C4-2B (cell line): ENCODE results near the gene CSPG4.
A peak's percentile ranks its signal among the peaks of the same experiment; 100 is the strongest.
"Not testable (repeated sequence)": the region's sequence is repeated elsewhere in the genome, so short reads cannot be mapped to it uniquely, and the experiment has no call there.

ENCODE experiments used
- H3K27ac ChIP-seq: fragments of 450-650 bp; 2 replicates; pipeline ENCODE4 v1.5.1; 2017
- ZFX ChIP-seq: fragments of 450-650 bp; IDR thresholded peaks from 2 replicates; pipeline ENCODE4 v1.6.1; 2017
- TF ChIP-seq, protein P1 (sequence below): fragments of 450-650 bp; conservative IDR thresholded peaks from 2 replicates; pipeline ENCODE4 v1.5.1; 2017; ENCODE audit warnings: mild to moderate bottlenecking

Gene CSPG4

DNA sequence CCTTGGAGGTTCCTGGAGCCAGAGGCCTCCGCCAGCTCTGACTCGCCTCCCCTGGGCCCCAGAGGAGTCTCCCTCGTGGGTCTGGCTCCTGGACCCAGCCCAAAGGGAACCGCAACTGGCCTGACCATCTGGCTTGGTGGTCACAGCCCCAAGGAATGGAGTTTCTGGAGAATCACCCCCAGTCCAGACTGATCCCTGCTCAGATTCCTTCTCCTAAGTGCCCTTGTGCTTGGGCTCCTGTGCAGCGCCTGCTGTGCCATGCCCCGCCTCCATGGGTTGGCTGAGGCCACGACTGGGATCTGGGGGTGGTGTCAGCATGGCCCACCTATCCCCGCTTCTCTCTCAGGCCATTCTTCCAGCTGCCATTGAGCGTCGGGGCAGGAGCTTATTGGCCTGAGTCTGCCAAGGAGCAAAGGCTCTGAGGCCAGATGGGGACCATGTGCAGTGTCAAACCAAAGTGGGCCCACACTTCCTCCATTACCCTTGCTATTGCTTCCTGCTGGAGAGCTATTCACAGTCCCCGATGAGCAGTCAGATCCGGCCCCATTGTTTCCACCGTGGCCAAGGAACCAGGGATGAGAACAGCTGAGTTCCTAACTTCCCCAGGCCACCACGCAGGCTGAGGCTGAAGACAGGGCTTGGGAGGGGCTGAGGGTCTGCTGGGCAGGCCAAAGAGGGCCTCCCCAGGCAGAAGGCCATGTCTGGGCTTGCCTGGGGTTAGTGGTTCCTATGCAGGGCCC is 19.0 kb downstream of the CSPG4 start:
- TF ChIP-seq ZFX: no peak
- TF ChIP-seq, protein P1, sequence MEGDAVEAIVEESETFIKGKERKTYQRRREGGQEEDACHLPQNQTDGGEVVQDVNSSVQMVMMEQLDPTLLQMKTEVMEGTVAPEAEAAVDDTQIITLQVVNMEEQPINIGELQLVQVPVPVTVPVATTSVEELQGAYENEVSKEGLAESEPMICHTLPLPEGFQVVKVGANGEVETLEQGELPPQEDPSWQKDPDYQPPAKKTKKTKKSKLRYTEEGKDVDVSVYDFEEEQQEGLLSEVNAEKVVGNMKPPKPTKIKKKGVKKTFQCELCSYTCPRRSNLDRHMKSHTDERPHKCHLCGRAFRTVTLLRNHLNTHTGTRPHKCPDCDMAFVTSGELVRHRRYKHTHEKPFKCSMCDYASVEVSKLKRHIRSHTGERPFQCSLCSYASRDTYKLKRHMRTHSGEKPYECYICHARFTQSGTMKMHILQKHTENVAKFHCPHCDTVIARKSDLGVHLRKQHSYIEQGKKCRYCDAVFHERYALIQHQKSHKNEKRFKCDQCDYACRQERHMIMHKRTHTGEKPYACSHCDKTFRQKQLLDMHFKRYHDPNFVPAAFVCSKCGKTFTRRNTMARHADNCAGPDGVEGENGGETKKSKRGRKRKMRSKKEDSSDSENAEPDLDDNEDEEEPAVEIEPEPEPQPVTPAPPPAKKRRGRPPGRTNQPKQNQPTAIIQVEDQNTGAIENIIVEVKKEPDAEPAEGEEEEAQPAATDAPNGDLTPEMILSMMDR: no peak
- no peak overlapping the region for H3K27ac ChIP-seq

DNA sequence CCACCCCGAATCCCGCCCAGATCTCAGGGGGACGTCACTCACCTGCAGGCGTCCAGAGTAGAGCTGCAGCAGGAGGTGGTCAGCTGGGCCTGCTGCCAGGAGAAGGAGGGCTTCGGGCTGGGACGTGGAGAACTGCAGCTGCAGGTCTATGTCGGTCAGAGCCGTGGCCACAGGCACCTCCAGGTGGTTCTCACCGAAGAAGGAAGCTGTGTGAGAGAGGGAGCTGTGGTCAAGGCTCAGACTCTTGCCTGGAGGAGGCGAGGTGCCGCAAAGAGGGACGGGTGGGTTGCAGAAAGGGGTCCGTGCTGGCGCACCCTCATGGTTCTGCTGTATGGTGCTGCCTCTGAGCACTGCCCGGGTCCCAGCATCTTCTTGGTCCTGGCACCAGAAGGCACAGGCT is 19.6 kb downstream of the CSPG4 start:
- H3K27ac ChIP-seq: not testable (repeated sequence)

DNA sequence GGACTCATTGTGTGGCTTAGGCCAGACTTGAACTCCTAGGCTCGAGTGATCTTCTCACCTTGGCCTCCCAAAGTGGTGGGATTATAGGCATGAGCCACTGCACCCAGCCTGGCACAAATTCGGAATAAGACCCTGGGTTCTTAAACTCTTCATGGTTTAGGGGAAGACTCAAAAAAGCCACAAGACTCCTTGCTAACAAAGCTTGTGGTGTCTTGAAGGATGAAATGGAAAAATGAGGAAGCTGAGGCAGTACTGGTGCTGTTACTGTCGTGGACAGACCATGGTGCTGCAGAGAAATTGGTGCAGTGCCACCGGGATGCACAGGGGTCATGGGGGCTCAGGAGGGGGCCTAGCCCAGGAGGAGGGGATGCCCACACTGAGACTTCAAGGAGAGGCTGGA is 20.3 kb downstream of the CSPG4 start:
- not testable (repeated sequence) for H3K27ac ChIP-seq

DNA sequence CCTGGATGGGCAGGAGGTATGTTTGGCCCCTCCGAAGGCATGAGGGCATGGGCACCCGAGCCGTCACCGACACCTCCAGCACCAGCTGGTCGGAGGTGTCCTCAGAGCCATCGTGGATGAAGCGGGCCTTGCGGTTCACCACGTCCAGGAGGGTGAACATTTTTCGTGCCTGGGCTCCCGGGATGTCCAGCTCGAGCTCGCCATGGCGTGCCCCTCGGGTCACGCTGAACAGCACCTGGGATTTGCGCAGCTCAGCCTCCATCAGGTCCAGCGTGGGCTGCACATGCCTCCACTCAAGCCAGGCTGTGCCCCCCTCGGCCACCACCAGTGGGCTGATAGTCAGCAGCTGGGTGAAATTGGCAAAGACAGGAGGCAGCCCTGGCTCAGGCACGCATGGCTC is 23.2 kb downstream of the CSPG4 start:
- not testable (repeated sequence) for H3K27ac ChIP-seq

DNA sequence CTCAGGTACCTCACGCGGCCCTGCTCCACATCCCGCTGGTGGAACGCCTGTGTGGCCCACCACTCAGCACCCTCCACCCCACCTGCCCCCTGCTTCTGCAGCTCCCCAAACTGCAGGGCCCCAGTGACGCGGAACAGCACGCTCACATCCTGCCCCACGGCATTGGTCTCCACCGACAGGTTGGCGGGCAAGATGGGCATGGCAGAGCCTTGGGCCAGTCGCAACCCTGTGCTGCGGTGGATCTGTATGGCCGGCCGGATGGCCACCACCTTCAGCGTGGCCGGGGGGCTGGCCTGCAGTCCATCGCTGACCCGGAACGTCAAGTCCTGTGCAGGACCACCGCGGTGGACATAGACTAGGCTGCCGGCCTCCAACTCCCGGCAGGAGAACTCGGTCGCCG is 23.8 kb downstream of the CSPG4 start:
- TF ChIP-seq ZFX: no peak
- TF ChIP-seq, protein P1: no peak

DNA sequence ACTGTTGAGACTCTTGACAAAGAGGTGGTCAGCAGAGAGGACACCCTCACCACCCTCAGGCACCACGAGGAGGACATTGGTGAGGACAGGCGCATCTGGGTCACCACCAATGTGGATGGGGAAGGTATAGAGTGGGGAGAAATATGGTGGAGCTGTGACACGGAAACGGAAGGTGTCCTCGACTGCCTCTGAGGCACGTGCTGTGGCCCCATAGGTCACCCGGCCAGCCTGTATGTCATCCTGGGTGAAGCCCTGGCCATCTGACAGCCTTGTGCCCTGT is 24.4 kb downstream of the CSPG4 start:
- H3K27ac ChIP-seq: no peak overlapping the region
- TF ChIP-seq, protein P1: no peak
- TF ChIP-seq ZFX: no peak

More for the DNA sequence above, 23.8 kb downstream of the CSPG4 start:
- H3K27ac ChIP-seq: no peak overlapping the region

DNA sequence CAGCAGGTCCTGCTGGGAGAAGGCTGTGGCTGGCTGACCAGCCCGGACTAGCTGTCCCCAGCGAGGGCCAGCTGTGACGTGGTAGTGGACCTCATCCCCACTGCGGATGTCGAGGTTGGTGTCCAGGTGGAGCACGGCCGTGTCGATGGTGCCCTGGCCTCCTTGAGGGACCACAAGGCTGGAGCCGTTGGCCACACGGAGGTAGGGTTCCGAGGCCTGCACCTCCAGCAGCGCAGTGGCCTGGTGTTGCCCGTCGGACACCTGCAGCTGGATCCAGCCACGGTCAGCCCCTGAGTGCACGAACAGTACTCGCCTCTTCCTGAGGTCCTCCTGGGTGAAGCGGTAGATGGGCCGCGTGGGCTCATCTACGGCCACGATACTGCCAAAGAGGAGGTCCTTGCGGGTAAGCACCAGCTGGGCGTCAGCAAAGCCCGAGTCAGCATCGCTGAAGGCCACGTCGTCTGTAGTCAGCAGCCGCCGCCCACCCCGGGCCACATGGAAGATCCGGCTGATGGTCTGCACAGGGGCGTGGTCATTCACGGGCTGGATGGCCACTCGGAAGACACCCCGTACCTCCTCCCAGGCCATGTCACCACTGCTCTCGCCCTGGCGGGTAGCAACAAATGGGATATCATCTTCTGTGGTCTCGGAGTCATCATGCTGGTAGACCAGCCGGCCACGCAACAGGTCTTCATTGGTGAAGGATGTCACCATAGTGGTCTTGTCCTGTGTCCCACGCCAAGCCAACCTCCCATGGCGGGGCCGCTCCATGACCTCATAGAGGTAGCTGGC is 25.0 kb downstream of the CSPG4 start:
- TF ChIP-seq ZFX: no peak
- no peak overlapping the region for H3K27ac ChIP-seq

DNA sequence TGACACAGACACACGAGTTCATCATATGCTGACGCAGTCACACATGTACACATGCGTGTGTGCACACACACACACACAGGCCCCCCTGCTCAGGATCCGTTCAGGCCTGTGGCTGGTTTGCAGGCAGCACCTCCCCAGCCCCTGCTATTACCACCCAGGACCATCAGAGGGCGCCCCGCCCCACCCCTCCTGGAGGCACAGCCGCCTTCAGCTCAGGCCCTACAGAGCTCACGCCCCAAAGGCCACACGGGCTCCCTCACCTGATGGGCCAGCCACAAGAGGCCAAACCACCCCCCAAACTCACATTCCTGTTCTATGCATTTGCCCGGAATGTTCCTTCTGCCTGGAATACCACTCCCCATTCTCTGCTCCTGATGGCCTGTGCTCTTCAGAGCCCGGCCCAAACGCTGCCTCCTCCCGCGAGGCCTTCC is 26.4 kb downstream of the CSPG4 start:
- not testable (repeated sequence) for H3K27ac ChIP-seq
- TF ChIP-seq, protein P1: peak; percentile 77

DNA sequence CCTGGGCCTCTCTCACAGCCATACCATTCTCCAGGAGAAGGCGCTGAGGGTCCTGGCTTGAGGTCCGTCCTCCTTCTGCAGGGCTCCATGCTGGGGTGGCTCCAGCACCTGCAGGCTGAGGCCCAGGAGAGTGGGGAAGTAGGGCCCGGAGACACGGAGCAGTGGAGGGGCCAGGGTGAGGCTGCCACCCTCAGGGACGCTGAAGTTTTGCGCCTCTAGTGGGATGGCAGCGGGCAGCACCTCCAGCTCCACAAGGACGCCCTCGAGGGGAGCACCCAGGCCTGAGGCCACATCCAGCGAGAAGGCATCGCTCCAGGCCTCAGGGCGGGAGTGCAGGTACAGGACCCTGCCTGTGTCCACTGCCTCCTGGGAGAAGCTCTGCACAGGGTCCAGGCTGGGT is 27.5 kb downstream of the CSPG4 start:
- TF ChIP-seq ZFX: no peak
- TF ChIP-seq, protein P1: no peak
- no peak overlapping the region for H3K27ac ChIP-seq
